NCI-H524 treated with DMSO at 0.1 percent for 48 hours (cell line): ENCODE results near the gene CREB5.
"Not testable (repeated sequence)": the region's sequence is repeated elsewhere in the genome, so short reads cannot be mapped to it uniquely, and the experiment has no call there.

Experiments used
- DNase-seq: peaks from one replicate; lab custom pipeline; 2025; lab: John Stamatoyannopoulos, UW

The CREB5 gene

GRCh38 chr7:28582226-28582625 is 169.9 kb downstream of the CREB5 start:
- DNase-seq, result no peak

GRCh38 chr7:28584235-28584634 is 171.9 kb downstream of the CREB5 start:
- no peak for DNase-seq

GRCh38 chr7:28586736-28587135 is 174.4 kb downstream of the CREB5 start:
- no peak for DNase-seq

- DNase-seq, result no peak
These were observed 174.9 kb downstream of the CREB5 start for GRCh38 chr7:28587211-28587610.

GRCh38 chr7:28588602-28589001 is 176.3 kb downstream of the CREB5 start:
- no peak for DNase-seq

GRCh38 chr7:28591041-28591674 is 178.8 kb downstream of the CREB5 start:
- no peak for DNase-seq

GRCh38 chr7:28591725-28592349 is 179.5 kb downstream of the CREB5 start:
- no peak for DNase-seq

- DNase-seq, result no peak
These were observed 180.5 kb downstream of the CREB5 start for GRCh38 chr7:28592861-28593260.

GRCh38 chr7:28595076-28595475 is 182.8 kb downstream of the CREB5 start:
- no peak for DNase-seq

- DNase-seq, result no peak
These were observed 183.5 kb downstream of the CREB5 start for GRCh38 chr7:28595801-28596200.

- no peak for DNase-seq
These were observed 184.1 kb downstream of the CREB5 start for GRCh38 chr7:28596245-28596935.

GRCh38 chr7:28597284-28597683 is 185.0 kb downstream of the CREB5 start:
- no peak for DNase-seq

- not testable (repeated sequence) for DNase-seq
These were observed 185.7 kb downstream of the CREB5 start for GRCh38 chr7:28598037-28598436.

- DNase-seq, result no peak
These were observed 186.3 kb downstream of the CREB5 start for GRCh38 chr7:28598586-28598985.

- DNase-seq, result no peak
These were observed 187.1 kb downstream of the CREB5 start for GRCh38 chr7:28599411-28599810.

- no peak for DNase-seq
These were observed 190.0 kb downstream of the CREB5 start for GRCh38 chr7:28602282-28602681.

GRCh38 chr7:28605427-28606085 is 193.2 kb downstream of the CREB5 start:
- DNase-seq, result no peak

- no peak for DNase-seq
These were observed 194.1 kb downstream of the CREB5 start for GRCh38 chr7:28606421-28606820.

- DNase-seq, result no peak
These were observed 195.5 kb downstream of the CREB5 start for GRCh38 chr7:28607855-28608193.

GRCh38 chr7:28608237-28608656 is 195.9 kb downstream of the CREB5 start:
- DNase-seq, result no peak

GRCh38 chr7:28608731-28609130 is 196.4 kb downstream of the CREB5 start:
- no peak for DNase-seq

- DNase-seq, result no peak
These were observed 197.3 kb downstream of the CREB5 start for GRCh38 chr7:28609608-28610007.

- not testable (repeated sequence) for DNase-seq
These were observed 199.1 kb downstream of the CREB5 start for GRCh38 chr7:28611399-28611897.
